Neural cell (in vitro differentiated cells): ENCODE data around the gene RAB32. TPM values are rescaled to one million over a fixed set of nuclear protein-coding genes. Genes with fewer than 3 reads are reported as not detected.
"Not testable (repeated sequence)": the region's sequence is repeated elsewhere in the genome, so short reads cannot be mapped to it uniquely, and the experiment has no call there.

Experiments
- H2AFZ ChIP-seq: fragments of 200-600, 300-800 bp; sonication (generic), shearing (Covaris generic); 2 replicates; pipeline ENCODE4 v1.6.0; 2014; ENCODE audit warnings: low read depth, mild to moderate bottlenecking, antibody characterized with exemption, low read length, moderate library complexity
- H3F3A ChIP-seq: fragments of 200-600 bp; shearing (Covaris generic); 2 replicates; pipeline ENCODE4 v1.6.1; 2016; ENCODE audit warnings: mild to moderate bottlenecking, moderate library complexity, mixed read lengths, antibody characterized with exemption, low read length; ENCODE audit not compliant: insufficient read depth, poor library complexity, severe bottlenecking
- H3K27ac ChIP-seq: fragments of 200-600, 300-800 bp; sonication (generic), shearing (Covaris generic); 2 replicates; pipeline ENCODE4 v1.5.1; 2014; ENCODE audit warnings: mild to moderate bottlenecking, low read length, moderate library complexity
- H3K27me3 ChIP-seq: fragments of 300-800, 200-600 bp; sonication (generic), shearing (Covaris generic); 2 replicates; pipeline ENCODE4 v1.6.0; 2014; ENCODE audit warnings: mild to moderate bottlenecking, low read depth, low read length, moderate library complexity; ENCODE audit not compliant: insufficient read depth
- H3K36me3 ChIP-seq: fragments of 300-800, 200-600 bp; sonication (generic), shearing (Covaris generic); 2 replicates; pipeline ENCODE4 v1.5.1; 2014; ENCODE audit warnings: mild to moderate bottlenecking, antibody characterized with exemption, low read length, moderate library complexity; ENCODE audit not compliant: insufficient read depth
- H3K4me2 ChIP-seq: fragments of 300-800, 200-600 bp; sonication (generic), shearing (Covaris generic); 2 replicates; pipeline ENCODE4 v1.6.0; 2014; ENCODE audit warnings: mild to moderate bottlenecking, low read length
- H3K4me3 ChIP-seq: fragments of 300-800, 200-600 bp; sonication (generic), shearing (Covaris generic); 2 replicates; pipeline ENCODE4 v1.5.1; 2014; ENCODE audit warnings: mild to moderate bottlenecking, low read length, moderate library complexity
- H3K79me2 ChIP-seq: fragments of 200-600 bp; shearing (Covaris generic); replicated peaks from 2 replicates; pipeline ENCODE4 v1.6.0; 2014; ENCODE audit warnings: mild to moderate bottlenecking, low read length, moderate library complexity; ENCODE audit not compliant: insufficient read depth
- H3K9ac ChIP-seq: fragments of 300-800, 200-600 bp; sonication (generic), shearing (Covaris generic); 2 replicates; pipeline ENCODE4 v1.6.1; 2016; ENCODE audit warnings: mild to moderate bottlenecking, low read length, mixed read lengths
- H3K9me2 ChIP-seq: fragments of 200-600 bp; shearing (Covaris generic); 2 replicates; pipeline ENCODE4 v1.6.1; 2016; ENCODE audit warnings: mild to moderate bottlenecking, low read length, mixed read lengths; ENCODE audit not compliant: insufficient read depth
- H3K9me3 ChIP-seq: fragments of 200-600, 300-800 bp; sonication (generic), shearing (Covaris generic); 2 replicates; pipeline ENCODE4 v1.6.1; 2016; ENCODE audit warnings: mild to moderate bottlenecking, mixed run types, low read length, moderate library complexity, mixed read lengths
- H4K20me1 ChIP-seq: fragments of 200-600 bp; shearing (Covaris generic); 2 replicates; pipeline ENCODE4 v1.6.1; 2016; ENCODE audit warnings: mild to moderate bottlenecking, mixed run types; ENCODE audit not compliant: insufficient read depth
- EP300 ChIP-seq: fragments of 450-650 bp; conservative IDR thresholded peaks from 2 replicates; pipeline ENCODE4 v1.6.1; 2014; ENCODE audit warnings: antibody characterized with exemption, mild to moderate bottlenecking, moderate library complexity; ENCODE audit not compliant: poor library complexity, severe bottlenecking
- EZH2 ChIP-seq: fragments of 200-600, 300-800 bp; shearing (Covaris generic), sonication (generic); IDR thresholded peaks from 2 replicates; pipeline ENCODE4 v1.6.1; 2014; ENCODE audit warnings: antibody characterized with exemption, low read length, borderline replicate concordance, mild to moderate bottlenecking; ENCODE audit not compliant: insufficient read depth, poor library complexity, severe bottlenecking
- MXI1 ChIP-seq: fragments of 450-650 bp; conservative IDR thresholded peaks from 2 replicates; pipeline ENCODE4 v1.6.1; 2014; ENCODE audit warnings: antibody characterized with exemption, mild to moderate bottlenecking; ENCODE audit not compliant: poor library complexity, severe bottlenecking
- POLR2AphosphoS5 ChIP-seq: IDR thresholded peaks from 2 replicates; pipeline ENCODE4 v1.6.1; 2012
- RAD21 ChIP-seq: fragments of 450-650 bp; conservative IDR thresholded peaks from 2 replicates; pipeline ENCODE4 v1.6.1; 2014; ENCODE audit warnings: antibody characterized with exemption, mild to moderate bottlenecking, moderate library complexity
- REST ChIP-seq: IDR thresholded peaks from 2 replicates; pipeline ENCODE4 v1.6.1; 2012; ENCODE audit warnings: borderline replicate concordance
- SMC3 ChIP-seq: fragments of 450-650 bp; conservative IDR thresholded peaks from 2 replicates; pipeline ENCODE4 v1.6.1; 2014; ENCODE audit warnings: antibody characterized with exemption, mild to moderate bottlenecking, moderate library complexity; ENCODE audit not compliant: poor library complexity
- TAF1 ChIP-seq: IDR thresholded peaks from 2 replicates; pipeline ENCODE4 v1.6.1; 2012; ENCODE audit warnings: low read depth
- polyA plus RNA-seq: library from polyadenylated mRNA; depleted of rRNA; stranded (reverse); fragments of >200 nt; gene quantifications from 2 replicates; pipeline ENCODE4 v1.2.3, GENCODE V29; 2014
- TF ChIP-seq, protein P1 (sequence below): fragments of 450-650 bp; IDR thresholded peaks from 2 replicates; pipeline ENCODE4 v1.5.1; 2014; ENCODE audit warnings: antibody characterized with exemption, mild to moderate bottlenecking, moderate library complexity; ENCODE audit not compliant: poor library complexity, severe bottlenecking

RAB32 gene
- polyA plus RNA-seq, 1 donor from 2014 or later: 1.8 TPM

DNA sequence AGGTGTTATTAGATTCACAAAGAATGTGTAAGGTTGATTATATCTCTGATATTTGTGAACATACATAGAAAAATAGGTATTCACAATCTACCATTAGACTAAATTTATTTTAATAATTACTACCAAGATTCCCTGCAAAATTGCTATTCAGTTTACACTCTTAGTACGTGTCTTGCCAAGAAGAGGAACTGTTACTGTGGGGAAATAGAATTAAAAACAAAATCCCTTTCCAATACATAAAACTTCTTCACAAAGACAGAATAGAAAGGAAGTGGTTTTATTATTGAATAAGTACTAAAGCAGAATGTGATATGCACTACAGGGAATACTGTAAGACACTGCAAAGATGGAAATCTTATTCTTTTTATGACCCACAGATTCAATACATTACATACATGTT, 17.0 kb downstream of the RAB32 start:
- H3K27me3 ChIP-seq: no peaks in the 10 kb centered on the region
- H3K36me3 ChIP-seq: no peaks in the 10 kb centered on the region

GRCh38 chr6:146566661-146567060, 23.0 kb downstream of the RAB32 start:
- not testable (repeated sequence) for H3K36me3 ChIP-seq, H3F3A ChIP-seq, H3K4me2 ChIP-seq, H3K27me3 ChIP-seq, H3K27ac ChIP-seq, H3K9me2 ChIP-seq, H3K9ac ChIP-seq, H4K20me1 ChIP-seq, H2AFZ ChIP-seq, H3K79me2 ChIP-seq, H3K9me3 ChIP-seq, H3K4me3 ChIP-seq

More for the DNA sequence above, 17.0 kb downstream of the RAB32 start:
- H3K27ac ChIP-seq: no peak overlapping the region
- H3F3A ChIP-seq: no peaks in the 10 kb centered on the region
- H3K9ac ChIP-seq: no peak overlapping the region
- no peaks in the 10 kb centered on the region for H3K9me3 ChIP-seq
- no peaks in the 10 kb centered on the region for H4K20me1 ChIP-seq
- H2AFZ ChIP-seq: no peak overlapping the region
- no peaks in the 10 kb centered on the region for H3K79me2 ChIP-seq
- H3K9me2 ChIP-seq: no peaks in the 10 kb centered on the region
- TF ChIP-seq SMC3: no peak
- no peak for TF ChIP-seq MXI1
- TF ChIP-seq EP300: no peak
- TF ChIP-seq RAD21: no peak
- TF ChIP-seq POLR2AphosphoS5: no peak
- TF ChIP-seq REST: no peak
- no peak for TF ChIP-seq EZH2
- TF ChIP-seq, protein P1, sequence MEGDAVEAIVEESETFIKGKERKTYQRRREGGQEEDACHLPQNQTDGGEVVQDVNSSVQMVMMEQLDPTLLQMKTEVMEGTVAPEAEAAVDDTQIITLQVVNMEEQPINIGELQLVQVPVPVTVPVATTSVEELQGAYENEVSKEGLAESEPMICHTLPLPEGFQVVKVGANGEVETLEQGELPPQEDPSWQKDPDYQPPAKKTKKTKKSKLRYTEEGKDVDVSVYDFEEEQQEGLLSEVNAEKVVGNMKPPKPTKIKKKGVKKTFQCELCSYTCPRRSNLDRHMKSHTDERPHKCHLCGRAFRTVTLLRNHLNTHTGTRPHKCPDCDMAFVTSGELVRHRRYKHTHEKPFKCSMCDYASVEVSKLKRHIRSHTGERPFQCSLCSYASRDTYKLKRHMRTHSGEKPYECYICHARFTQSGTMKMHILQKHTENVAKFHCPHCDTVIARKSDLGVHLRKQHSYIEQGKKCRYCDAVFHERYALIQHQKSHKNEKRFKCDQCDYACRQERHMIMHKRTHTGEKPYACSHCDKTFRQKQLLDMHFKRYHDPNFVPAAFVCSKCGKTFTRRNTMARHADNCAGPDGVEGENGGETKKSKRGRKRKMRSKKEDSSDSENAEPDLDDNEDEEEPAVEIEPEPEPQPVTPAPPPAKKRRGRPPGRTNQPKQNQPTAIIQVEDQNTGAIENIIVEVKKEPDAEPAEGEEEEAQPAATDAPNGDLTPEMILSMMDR: no peak
- TF ChIP-seq TAF1: no peak
- H3K4me2 ChIP-seq: no peak overlapping the region
- H3K4me3 ChIP-seq: no peak overlapping the region

DNA sequence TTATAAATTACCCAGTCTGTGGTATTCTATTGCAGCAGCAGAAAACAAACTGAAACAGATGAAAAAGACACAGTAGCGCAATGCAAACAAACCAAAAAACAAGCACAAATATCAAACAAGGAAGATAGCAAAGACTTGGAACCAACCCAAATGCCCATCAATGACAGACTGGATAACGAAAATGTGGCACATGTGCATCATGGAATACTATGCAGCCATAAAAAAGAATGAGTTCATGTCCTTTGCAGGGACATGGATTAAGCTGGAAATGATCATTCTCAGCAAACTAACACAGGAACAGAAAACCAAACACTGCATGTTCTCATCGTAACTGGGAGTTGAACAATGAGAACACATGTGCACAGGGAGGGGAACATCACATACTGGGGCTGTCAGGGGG, 25.0 kb downstream of the RAB32 start:
- not testable (repeated sequence) for H3K9me2 ChIP-seq, H3F3A ChIP-seq, H4K20me1 ChIP-seq, H3K27ac ChIP-seq, H3K36me3 ChIP-seq, H3K79me2 ChIP-seq, H2AFZ ChIP-seq, H3K4me2 ChIP-seq, H3K9me3 ChIP-seq, H3K4me3 ChIP-seq, H3K9ac ChIP-seq, H3K27me3 ChIP-seq
